HG03196 (cell line): ENCODE results near the gene TOM1L2.
"Not testable (repeated sequence)": the region's sequence is repeated elsewhere in the genome, so short reads cannot be mapped to it uniquely, and the experiment has no call there.

Source experiments
- ATAC-seq: cut with Tn5 transposase; IDR thresholded peaks from one replicate; pipeline ENCODE4 v1.9.1; 2021; ENCODE audit not compliant: unreplicated experiment

TOM1L2 gene

GRCh38 chr17:17971431-17972125 is 622 bp downstream of the TOM1L2 start:
- no peak for ATAC-seq

GRCh38 chr17:17970699-17971430 is 1.3 kb downstream of the TOM1L2 start:
- ATAC-seq = no peak

GRCh38 chr17:17966399-17966798 is 5.8 kb downstream of the TOM1L2 start:
- ATAC-seq = no peak

- no peak for ATAC-seq
Measured at GRCh38 chr17:17965152-17965721, 7.0 kb downstream of the TOM1L2 start.

GRCh38 chr17:17964710-17965109 is 7.5 kb downstream of the TOM1L2 start:
- ATAC-seq = no peak

- no peak for ATAC-seq
Measured at GRCh38 chr17:17963694-17964436, 8.3 kb downstream of the TOM1L2 start.

- no peak for ATAC-seq
Measured at GRCh38 chr17:17963066-17963465, 9.1 kb downstream of the TOM1L2 start.

GRCh38 chr17:17960500-17961030 is 11.6 kb downstream of the TOM1L2 start:
- no peak for ATAC-seq

- peak; percentile 51 for ATAC-seq
Measured at GRCh38 chr17:17959520-17960361, 12.5 kb downstream of the TOM1L2 start.

- no peak for ATAC-seq
Measured at GRCh38 chr17:17958982-17959381, 13.2 kb downstream of the TOM1L2 start.

- no peak for ATAC-seq
Measured at GRCh38 chr17:17957584-17957916, 14.7 kb downstream of the TOM1L2 start.

- not testable (repeated sequence) for ATAC-seq
Measured at GRCh38 chr17:17955790-17956341, 16.3 kb downstream of the TOM1L2 start.

GRCh38 chr17:17954079-17954478 is 18.1 kb downstream of the TOM1L2 start:
- ATAC-seq = no peak

- ATAC-seq = no peak
Measured at GRCh38 chr17:17952691-17953090, 19.5 kb downstream of the TOM1L2 start.

GRCh38 chr17:17951524-17951923 is 20.7 kb downstream of the TOM1L2 start:
- ATAC-seq = no peak

GRCh38 chr17:17950806-17951205 is 21.4 kb downstream of the TOM1L2 start:
- ATAC-seq = no peak

GRCh38 chr17:17950347-17950746 is 21.9 kb downstream of the TOM1L2 start:
- ATAC-seq = no peak

- no peak for ATAC-seq
Measured at GRCh38 chr17:17947966-17948365, 24.2 kb downstream of the TOM1L2 start.

GRCh38 chr17:17947309-17947708 is 24.9 kb downstream of the TOM1L2 start:
- no peak for ATAC-seq

- ATAC-seq = no peak
Measured at GRCh38 chr17:17946093-17946492, 26.1 kb downstream of the TOM1L2 start.
